Liver (tissue), 9 donors: ENCODE results near the gene MUC15. TPM values are rescaled to one million over a fixed set of nuclear protein-coding genes. Genes with fewer than 3 reads are reported as not detected.

Experiments
- DNase-seq: peaks from one replicate; pipeline ENCODE4 v3.0.0-alpha.2; 2017; ENCODE audit warnings: low spot score
- H3K27ac ChIP-seq, 2 donors: one replicate each; pipeline ENCODE4 v1.7.0; 2013; ENCODE audit warnings: inconsistent platforms in 2 of 2, low read length in 2 of 2, control low read depth in 1 of 2, low read depth in 1 of 2, mild to moderate bottlenecking in 1 of 2
- H3K27me3 ChIP-seq, 4 donors: one replicate each; pipeline versions ENCODE4 v1.6.1 to v1.7.0; 2013; ENCODE audit warnings: low read length in 3 of 4, inconsistent platforms in 1 of 4, mild to moderate bottlenecking in 1 of 4, moderate library complexity in 1 of 4; ENCODE audit not compliant: control insufficient read depth in 4 of 4, insufficient read depth in 4 of 4
- H3K36me3 ChIP-seq, 4 donors: one replicate each; pipeline versions ENCODE4 v1.6.1 to v1.7.0; 2013; ENCODE audit warnings: low read length in 3 of 4, mild to moderate bottlenecking in 3 of 4, low read depth in 1 of 4, moderate library complexity in 1 of 4; ENCODE audit not compliant: control insufficient read depth in 4 of 4, insufficient read depth in 3 of 4
- H3K4me1 ChIP-seq, 4 donors: one replicate each; pipeline versions ENCODE4 v1.6.1 to v1.7.0; 2013; ENCODE audit warnings: low read length in 3 of 4, mild to moderate bottlenecking in 3 of 4, moderate library complexity in 1 of 4; ENCODE audit not compliant: control insufficient read depth in 4 of 4, insufficient read depth in 4 of 4
- H3K4me3 ChIP-seq, 3 donors: one replicate each; pipeline versions ENCODE4 v1.6.1 to v1.7.0; 2013; ENCODE audit warnings: low read length in 3 of 3, control low read depth in 1 of 3, low read depth in 1 of 3, mild to moderate bottlenecking in 1 of 3
- H3K9ac ChIP-seq, 2 donors: one replicate each; pipeline ENCODE4 v1.7.0; 2013; ENCODE audit warnings: low read length in 2 of 2, mild to moderate bottlenecking in 2 of 2, moderate library complexity in 2 of 2, control low read depth in 1 of 2, low read depth in 1 of 2
- H3K9me3 ChIP-seq, 4 donors: one replicate each; pipeline versions ENCODE4 v1.6.1 to v1.7.0; 2013; ENCODE audit warnings: low read length in 3 of 4; ENCODE audit not compliant: control insufficient read depth in 4 of 4
- ATF3 ChIP-seq: IDR thresholded peaks from 2 replicates; pipeline ENCODE4 v1.6.1; 2016; ENCODE audit warnings: antibody characterized with exemption
- CTCF ChIP-seq: fragments of 150-350 bp; IDR thresholded peaks from 2 replicates; pipeline ENCODE4 v1.5.1; 2017; ENCODE audit warnings: improper control_type of control experiment, low read depth, low read length; ENCODE audit not compliant: missing input control
- EGR1 ChIP-seq, 2 donors: IDR thresholded peaks; 2 replicates each; pipeline ENCODE4 v1.6.1; 2016 to 2018; ENCODE audit warnings: antibody characterized with exemption in 2 of 2, low read depth in 2 of 2
- FOXA1 ChIP-seq: IDR thresholded peaks from 2 replicates; pipeline ENCODE4 v1.6.1; 2016; ENCODE audit warnings: antibody characterized with exemption
- FOXA2 ChIP-seq: IDR thresholded peaks from 2 replicates; pipeline ENCODE4 v1.6.1; 2016; ENCODE audit warnings: antibody characterized with exemption
- GABPA ChIP-seq, 2 donors: IDR thresholded peaks in 1 of 2; conservative IDR thresholded peaks in 1 of 2; 2 replicates each; pipeline ENCODE4 v1.6.1; 2016; ENCODE audit warnings: antibody characterized with exemption in 2 of 2, mild to moderate bottlenecking in 1 of 2, moderate library complexity in 1 of 2
- HNF4A ChIP-seq, 2 donors: conservative IDR thresholded peaks; 2 replicates each; pipeline ENCODE4 v1.6.1; 2016; ENCODE audit warnings: antibody characterized with exemption in 2 of 2, mild to moderate bottlenecking in 2 of 2
- HNF4G ChIP-seq: IDR thresholded peaks from 2 replicates; pipeline ENCODE4 v1.6.1; 2016; ENCODE audit warnings: antibody characterized with exemption
- JUND ChIP-seq, 2 donors: IDR thresholded peaks; 2 replicates each; pipeline ENCODE4 v1.6.1; 2016; ENCODE audit warnings: antibody characterized with exemption in 2 of 2
- NR2F2 ChIP-seq: IDR thresholded peaks from 2 replicates; pipeline ENCODE4 v1.6.1; 2016; ENCODE audit warnings: antibody characterized with exemption
- RAD21 ChIP-seq, 2 donors: IDR thresholded peaks; 2 replicates each; pipeline ENCODE4 v1.6.1; 2016; ENCODE audit warnings: antibody characterized with exemption in 2 of 2, mild to moderate bottlenecking in 2 of 2
- RXRA ChIP-seq, 2 donors: IDR thresholded peaks; 2 replicates each; pipeline ENCODE4 v1.6.1; 2017 to 2018; ENCODE audit warnings: antibody characterized with exemption in 2 of 2, mild to moderate bottlenecking in 1 of 2
- SP1 ChIP-seq: IDR thresholded peaks from 2 replicates; pipeline ENCODE4 v1.6.1; 2018; ENCODE audit warnings: antibody characterized with exemption, mild to moderate bottlenecking
- TAF1 ChIP-seq: conservative IDR thresholded peaks from 2 replicates; pipeline ENCODE4 v1.6.1; 2016; ENCODE audit warnings: antibody characterized with exemption, mild to moderate bottlenecking
- YY1 ChIP-seq: IDR thresholded peaks from 2 replicates; pipeline ENCODE4 v1.6.1; 2016; ENCODE audit warnings: antibody characterized with exemption, mild to moderate bottlenecking
- WGBS: extraction: QIAGEN DNeasy Blood & Tissue Kit; methylation state at CpG from one replicate; pipeline ENCODE4 v1.1.7; 2013; 5-methylcytosine and 5-hydroxymethylcytosine counted together
- polyA plus RNA-seq, 2 donors: library from polyadenylated mRNA; stranded (reverse) in 1 of 2; unstranded in 1 of 2; fragments of 200-250 nt in 1 of 2; fragments of >200 nt in 1 of 2; fragmentation: Nextera tagmentation in 1 of 2; extraction: Ambion mirVana in 1 of 2; gene quantifications; one replicate each; pipeline versions ENCODE4 v1.2.1 to v1.2.3, GENCODE V29; 2013 to 2015
- total RNA-seq, 2 donors: library from RNA; depleted of rRNA; stranded (reverse); fragments of >200 nt; gene quantifications; one replicate each; pipeline ENCODE4 v1.2.3, GENCODE V29; 2014
- TF ChIP-seq, protein P1 (sequence below): IDR thresholded peaks from 2 replicates; pipeline ENCODE4 v1.6.1; 2016; ENCODE audit warnings: antibody characterized with exemption, mild to moderate bottlenecking
- TF ChIP-seq, protein P2 (sequence below): IDR thresholded peaks from 2 replicates; pipeline ENCODE4 v1.6.1; 2016; ENCODE audit warnings: antibody characterized with exemption
- TF ChIP-seq, protein P3 (sequence below): IDR thresholded peaks from 2 replicates; pipeline ENCODE4 v1.6.1; 2016; ENCODE audit warnings: antibody characterized with exemption
- donor health status: healthy.
- donor health status: healthy.
- donor health status: healthy.
- donor health status: healthy.
- donor health status: healthy.

MUC15 gene
- total and polyA plus RNA-seq, 4 donors, result not detected

DNA sequence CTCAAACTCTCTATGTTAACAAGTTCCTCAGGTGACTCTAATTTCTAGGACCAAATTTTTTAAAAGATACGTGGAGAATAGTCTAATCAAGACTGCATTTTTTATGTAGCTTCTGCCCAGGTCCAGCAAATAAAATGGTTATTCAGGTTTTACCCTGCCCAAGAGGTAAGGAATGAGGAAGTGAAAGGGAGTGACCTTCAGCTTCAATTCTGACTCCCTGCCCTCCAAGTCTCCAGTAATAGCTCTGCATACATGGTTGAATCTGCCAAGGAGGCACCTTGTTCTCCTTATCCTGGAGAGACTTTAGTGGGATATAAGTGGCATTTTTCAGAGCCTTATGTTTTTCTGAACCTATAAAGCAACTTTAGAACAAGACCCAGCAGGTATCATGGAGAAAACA, 15.5 kb downstream of the MUC15 start:
- Histone ChIP-seq H3K27ac (no peak overlapping the region), H3K36me3 (no peaks in the 10 kb centered on the region), H3K9me3 (no peaks in the 10 kb centered on the region), H3K9ac (no peak overlapping the region), H3K27me3 (no peaks in the 10 kb centered on the region), H3K4me1 (no peaks in the 10 kb centered on the region), H3K4me3 (no peak overlapping the region)
- no peak for TF ChIP-seq SP1
- TF ChIP-seq HNF4A (conservative IDR thresholded peaks at IDR 0.05), result no peak
- TF ChIP-seq YY1, result no peak
- no peak for TF ChIP-seq ATF3
- no peak for TF ChIP-seq JUND (IDR thresholded peaks at IDR 0.05)
- TF ChIP-seq RAD21 (IDR thresholded peaks at IDR 0.05), result no peak
- TF ChIP-seq RXRA (IDR thresholded peaks at IDR 0.05), result no peak
- no peak for TF ChIP-seq FOXA2
- WGBS, result 57% methylated on average over 1 of the region's 1 CpG
- no peak for DNase-seq

DNA sequence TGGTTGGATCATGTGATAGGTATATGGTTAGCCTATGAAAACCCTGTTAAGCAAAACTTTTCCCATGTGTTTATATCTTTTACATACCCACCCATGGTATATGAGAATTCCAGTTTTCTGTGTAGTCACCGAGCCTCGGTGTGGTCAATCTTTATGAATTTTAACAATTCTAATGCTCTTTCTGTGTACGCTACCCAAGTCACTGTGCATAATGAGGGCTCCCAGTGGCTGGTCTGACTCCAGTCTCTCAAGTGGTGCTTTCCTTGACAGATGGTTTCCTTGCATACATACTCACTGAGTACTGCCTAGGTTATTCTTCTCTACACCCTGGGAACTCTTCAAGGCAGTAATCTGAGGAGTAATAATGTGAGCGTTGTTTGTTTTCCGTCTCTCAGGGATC, 17.6 kb downstream of the MUC15 start:
- no peaks in the 10 kb centered on the region for H3K36me3 ChIP-seq
- 77% methylated on average over 5 of the region's 5 CpGs for WGBS
- no peak overlapping the region for H3K4me3 ChIP-seq
- H3K4me1 ChIP-seq, result no peaks in the 10 kb centered on the region
- H3K9ac ChIP-seq, result no peak overlapping the region
- TF ChIP-seq RAD21 (IDR thresholded peaks at IDR 0.05) (no peak), NR2F2 (no peak), HNF4G (no peak), YY1 (no peak), SP1 (no peak), ATF3 (no peak), GABPA (IDR thresholded peaks at IDR 0.05 in 1 of 2, conservative IDR thresholded peaks at IDR 0.05 in 1 of 2) (no peak), EGR1 (IDR thresholded peaks at IDR 0.05; ENCODE audit: low read depth in 2 of 2) (no peak), FOXA1 (no peak), JUND (IDR thresholded peaks at IDR 0.05) (no peak), FOXA2 (no peak), RXRA (IDR thresholded peaks at IDR 0.05) (no peak), CTCF (no peak), TAF1 (no peak), HNF4A (conservative IDR thresholded peaks at IDR 0.05) (no peak)
- TF ChIP-seq, protein P1, sequence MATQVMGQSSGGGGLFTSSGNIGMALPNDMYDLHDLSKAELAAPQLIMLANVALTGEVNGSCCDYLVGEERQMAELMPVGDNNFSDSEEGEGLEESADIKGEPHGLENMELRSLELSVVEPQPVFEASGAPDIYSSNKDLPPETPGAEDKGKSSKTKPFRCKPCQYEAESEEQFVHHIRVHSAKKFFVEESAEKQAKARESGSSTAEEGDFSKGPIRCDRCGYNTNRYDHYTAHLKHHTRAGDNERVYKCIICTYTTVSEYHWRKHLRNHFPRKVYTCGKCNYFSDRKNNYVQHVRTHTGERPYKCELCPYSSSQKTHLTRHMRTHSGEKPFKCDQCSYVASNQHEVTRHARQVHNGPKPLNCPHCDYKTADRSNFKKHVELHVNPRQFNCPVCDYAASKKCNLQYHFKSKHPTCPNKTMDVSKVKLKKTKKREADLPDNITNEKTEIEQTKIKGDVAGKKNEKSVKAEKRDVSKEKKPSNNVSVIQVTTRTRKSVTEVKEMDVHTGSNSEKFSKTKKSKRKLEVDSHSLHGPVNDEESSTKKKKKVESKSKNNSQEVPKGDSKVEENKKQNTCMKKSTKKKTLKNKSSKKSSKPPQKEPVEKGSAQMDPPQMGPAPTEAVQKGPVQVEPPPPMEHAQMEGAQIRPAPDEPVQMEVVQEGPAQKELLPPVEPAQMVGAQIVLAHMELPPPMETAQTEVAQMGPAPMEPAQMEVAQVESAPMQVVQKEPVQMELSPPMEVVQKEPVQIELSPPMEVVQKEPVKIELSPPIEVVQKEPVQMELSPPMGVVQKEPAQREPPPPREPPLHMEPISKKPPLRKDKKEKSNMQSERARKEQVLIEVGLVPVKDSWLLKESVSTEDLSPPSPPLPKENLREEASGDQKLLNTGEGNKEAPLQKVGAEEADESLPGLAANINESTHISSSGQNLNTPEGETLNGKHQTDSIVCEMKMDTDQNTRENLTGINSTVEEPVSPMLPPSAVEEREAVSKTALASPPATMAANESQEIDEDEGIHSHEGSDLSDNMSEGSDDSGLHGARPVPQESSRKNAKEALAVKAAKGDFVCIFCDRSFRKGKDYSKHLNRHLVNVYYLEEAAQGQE, result no peak
- TF ChIP-seq, protein P2, sequence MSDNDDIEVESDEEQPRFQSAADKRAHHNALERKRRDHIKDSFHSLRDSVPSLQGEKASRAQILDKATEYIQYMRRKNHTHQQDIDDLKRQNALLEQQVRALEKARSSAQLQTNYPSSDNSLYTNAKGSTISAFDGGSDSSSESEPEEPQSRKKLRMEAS, result no peak
- TF ChIP-seq, protein P3, sequence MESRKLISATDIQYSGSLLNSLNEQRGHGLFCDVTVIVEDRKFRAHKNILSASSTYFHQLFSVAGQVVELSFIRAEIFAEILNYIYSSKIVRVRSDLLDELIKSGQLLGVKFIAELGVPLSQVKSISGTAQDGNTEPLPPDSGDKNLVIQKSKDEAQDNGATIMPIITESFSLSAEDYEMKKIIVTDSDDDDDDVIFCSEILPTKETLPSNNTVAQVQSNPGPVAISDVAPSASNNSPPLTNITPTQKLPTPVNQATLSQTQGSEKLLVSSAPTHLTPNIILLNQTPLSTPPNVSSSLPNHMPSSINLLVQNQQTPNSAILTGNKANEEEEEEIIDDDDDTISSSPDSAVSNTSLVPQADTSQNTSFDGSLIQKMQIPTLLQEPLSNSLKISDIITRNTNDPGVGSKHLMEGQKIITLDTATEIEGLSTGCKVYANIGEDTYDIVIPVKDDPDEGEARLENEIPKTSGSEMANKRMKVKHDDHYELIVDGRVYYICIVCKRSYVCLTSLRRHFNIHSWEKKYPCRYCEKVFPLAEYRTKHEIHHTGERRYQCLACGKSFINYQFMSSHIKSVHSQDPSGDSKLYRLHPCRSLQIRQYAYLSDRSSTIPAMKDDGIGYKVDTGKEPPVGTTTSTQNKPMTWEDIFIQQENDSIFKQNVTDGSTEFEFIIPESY, result no peak
- H3K9me3 ChIP-seq, result no peaks in the 10 kb centered on the region
- no peak overlapping the region for H3K27ac ChIP-seq
- DNase-seq, result no peak
- H3K27me3 ChIP-seq, result no peaks in the 10 kb centered on the region
